NK-92 (cell line): ENCODE data around the gene CA11.
"Not testable (repeated sequence)": the region's sequence is repeated elsewhere in the genome, so short reads cannot be mapped to it uniquely, and the experiment has no call there.

Experiments used
- DNase-seq: peaks from one replicate; lab custom pipeline; 2025; ENCODE audit not compliant: unreplicated experiment; lab: John Stamatoyannopoulos, UW

Gene CA11

DNA sequence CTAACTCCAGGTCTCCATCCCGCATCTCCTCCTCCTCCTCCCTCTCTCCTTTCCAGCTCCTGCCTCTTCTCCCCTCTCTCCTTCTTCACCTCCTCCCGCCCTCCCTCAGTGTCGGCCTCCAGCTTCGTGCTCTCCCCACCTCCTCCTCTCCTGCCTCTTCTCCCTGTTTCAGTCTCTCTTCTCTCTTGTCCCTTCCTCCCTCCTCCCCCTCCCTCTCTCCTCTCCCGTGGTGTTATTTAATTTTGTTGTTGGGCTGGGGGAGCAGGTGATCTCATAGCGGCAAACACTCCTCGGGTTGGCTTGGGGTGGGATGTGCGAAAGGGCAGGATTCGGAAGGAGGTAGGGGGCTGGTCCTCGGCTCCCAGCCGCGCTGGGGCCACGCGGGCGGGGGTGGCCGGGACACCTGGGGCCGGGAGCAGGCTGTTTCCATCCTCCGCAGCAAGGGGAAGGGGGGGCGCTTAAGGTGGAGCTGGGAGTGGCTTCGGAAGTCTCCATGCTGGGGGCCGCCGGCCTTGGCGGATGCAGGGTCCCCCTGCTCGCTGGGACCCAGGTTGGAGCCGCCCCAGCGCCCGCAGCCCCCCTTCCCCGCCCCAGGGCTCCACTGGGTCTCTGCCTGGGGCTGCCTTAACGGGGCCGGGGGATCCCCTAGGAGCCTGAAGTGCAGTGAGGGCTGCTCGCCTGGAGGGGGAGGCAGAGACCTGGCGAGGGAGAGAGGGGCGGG lies at the start of gene CA11:
CA11 (minus strand) TSS at position 187 of the 721 bp plus-strand sequence. CDS start 555 bp downstream, outside the sequence.
- peak; percentile 67 for DNase-seq

DNA sequence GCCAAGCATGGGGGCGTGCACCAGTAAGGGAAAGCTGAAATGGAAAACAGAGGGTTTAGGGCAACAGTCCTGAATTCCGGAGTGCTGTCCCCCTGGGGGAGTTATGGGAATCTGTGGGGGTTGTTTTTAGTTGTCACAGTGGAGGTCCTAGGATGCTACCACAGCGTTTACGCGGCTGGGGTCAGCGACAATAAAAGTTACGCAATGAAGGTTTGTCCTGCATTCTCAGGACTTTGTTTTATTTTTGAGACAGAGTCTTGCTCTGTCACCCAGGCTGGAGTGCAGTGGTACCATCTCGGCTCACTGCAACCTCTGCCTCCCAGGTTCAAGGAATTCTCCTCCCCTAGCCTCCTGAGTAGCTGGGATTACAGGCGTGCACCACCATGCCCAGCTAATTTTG lies 47.6 kb upstream of the CA11 start:
- not testable (repeated sequence) for DNase-seq

DNA sequence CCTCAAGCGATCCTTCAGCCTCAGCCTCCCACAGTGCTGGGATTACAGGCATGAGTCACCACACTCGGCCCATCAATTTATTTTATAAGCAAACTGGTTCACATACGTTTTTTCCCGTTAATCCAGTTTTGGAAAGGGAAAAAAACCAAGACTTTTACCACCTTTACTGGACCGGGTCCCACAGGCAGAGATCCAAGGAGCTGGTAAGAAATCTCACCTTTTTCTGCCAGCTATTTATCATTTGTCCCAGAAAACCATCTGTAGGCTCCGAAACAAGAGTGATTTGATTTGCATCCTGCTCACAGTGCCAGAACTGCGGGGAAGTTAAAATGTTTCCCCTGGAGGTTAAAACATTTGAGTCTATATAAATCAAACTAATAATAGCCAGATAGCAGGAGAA lies 43.5 kb upstream of the CA11 start:
- no peak for DNase-seq

DNA sequence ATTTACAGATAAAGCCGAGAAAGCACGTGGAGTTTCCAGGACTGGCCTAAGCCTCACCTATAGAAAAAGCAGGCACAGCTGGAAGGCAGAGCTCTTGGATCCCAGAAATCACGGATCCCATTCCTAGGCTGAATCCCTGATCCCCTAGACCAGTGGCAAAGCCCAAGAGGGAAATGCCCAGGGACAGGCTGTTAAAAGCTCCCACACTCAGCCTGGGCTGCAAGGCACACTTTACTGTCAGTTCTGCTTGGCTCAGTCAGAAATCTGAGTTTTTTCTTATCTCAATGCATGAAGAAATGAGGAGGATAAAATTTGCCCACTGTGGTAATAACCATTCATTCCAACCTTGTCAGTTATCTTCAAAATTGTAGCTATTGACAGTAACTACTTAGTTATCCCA lies 41.8 kb upstream of the CA11 start:
- no peak for DNase-seq

DNA sequence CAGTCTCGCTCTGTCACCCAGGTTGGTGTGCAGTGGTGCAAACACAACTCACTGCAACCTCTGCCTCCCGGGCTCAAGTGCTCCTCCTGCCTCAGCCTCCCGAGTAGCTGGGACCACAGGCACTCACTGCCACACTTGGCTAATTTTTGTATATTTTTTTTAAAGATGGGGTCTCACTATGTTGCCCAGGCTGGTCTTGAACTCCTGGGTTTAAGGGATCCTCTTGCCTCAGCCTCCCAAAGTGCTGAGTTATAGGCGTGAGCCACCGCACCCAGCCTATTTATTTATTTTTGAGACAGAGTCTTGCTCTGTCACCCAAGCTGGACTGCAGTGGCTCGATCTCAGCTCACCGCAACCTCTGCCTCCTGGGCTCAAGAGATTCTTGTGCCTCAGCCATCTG lies 40.6 kb upstream of the CA11 start:
- DNase-seq: not testable (repeated sequence)

DNA sequence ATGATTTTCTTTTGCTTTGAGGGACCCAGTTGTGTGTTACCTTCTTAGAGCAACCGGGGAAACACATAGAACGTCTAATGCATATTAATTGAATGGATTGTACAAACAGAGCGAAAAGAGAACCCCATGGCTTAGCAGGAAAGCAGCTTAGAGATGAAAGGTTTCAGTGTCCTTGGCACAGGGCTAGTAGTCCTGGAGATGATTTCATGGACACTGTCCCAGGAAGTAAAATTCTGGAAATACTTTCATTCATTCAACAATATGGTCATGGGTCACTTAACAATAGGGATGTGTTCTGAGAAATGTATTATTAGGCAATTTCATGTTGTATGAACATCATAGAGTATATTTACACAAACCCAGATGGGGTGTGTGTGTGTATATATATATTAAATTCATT lies 40.1 kb upstream of the CA11 start:
- no peak for DNase-seq

DNA sequence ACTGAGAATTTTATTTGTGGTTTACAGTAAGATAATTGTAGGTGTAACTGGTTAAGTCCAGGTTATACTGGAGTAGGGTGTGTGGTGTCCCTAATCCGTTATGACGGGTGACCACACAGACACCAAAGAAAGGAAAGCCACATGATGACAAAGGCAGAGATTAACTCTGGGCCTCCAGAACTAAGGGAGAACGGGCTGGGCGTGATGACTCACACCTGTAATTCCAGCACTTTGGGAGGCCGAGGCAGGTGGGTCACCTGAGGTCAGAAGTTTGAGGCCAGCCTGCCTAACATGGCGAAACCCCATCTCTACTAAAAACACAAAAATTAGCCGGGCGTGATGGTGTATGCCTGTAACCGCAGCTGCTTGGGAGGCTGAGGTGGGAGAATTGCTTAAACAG lies 39.6 kb upstream of the CA11 start:
- no peak for DNase-seq

DNA sequence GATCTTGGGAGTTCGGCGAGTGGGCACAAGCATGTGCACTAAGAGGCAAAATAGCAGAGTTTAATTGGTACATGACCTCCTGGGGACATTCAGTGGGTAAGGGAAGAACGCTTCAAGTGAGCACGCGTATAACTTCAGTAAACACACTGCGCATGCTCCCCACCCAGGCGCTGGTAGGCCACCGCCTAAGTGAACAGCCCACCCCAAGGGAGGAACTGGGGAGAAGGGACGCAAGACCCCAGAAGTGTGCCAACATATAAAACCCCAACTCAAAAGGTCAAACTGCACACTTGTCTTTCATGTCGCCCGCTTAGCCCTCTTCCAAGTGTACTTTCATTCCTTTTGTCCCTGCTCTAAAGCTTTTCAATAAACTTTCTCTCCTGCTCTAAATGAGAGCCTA lies 37.4 kb upstream of the CA11 start:
- DNase-seq: no peak

DNA sequence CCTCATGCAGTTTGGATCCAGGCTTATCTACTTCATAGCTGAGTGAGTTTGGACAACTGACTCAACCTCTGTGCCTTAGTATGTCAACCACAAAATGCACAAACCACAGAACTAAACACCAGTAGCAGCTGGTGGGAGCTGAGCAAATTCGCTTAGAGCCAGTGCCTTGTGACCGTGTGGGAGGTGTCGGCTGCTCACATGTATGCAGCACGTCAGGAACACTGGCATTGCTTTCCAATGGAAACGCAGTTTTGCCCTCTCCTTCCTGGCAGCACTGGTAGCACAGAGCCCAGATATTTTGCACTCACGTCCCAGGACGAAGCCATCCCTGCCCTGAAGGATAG lies 35.1 kb upstream of the CA11 start:
- DNase-seq: no peak

DNA sequence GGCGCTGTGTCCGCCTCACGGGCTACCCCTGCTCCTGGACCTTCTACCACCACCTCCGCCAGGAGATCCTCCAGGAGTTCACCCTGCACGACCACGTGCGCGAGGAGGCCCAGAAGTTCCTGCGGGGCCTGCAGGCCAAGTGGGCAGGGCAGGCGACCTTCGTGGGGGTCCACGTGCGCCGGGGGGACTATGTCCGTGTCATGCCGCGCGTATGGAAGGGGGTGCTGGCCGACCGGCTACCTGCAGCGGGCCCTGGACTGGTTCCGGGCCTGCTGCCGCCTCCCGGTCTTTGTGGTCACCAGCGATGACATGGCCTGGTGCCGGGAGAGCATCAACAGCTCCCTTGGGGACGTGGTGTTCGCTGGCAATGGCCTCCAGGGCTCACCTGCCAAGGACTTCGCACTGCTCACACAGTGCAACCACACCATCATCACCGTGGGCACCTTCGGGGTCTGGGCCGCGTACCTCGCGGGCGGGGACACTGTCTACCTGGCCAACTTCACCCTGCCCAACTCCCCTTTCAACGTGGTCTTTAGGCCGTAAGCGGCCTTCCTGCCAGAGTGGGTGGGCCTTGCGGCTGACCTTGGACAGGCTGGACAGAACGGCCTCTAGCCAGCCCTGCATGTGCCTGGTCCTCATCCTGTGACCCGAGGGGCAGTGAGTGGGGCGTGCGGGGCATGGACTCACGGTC lies 34.6 kb upstream of the CA11 start:
- DNase-seq: no peak

DNA sequence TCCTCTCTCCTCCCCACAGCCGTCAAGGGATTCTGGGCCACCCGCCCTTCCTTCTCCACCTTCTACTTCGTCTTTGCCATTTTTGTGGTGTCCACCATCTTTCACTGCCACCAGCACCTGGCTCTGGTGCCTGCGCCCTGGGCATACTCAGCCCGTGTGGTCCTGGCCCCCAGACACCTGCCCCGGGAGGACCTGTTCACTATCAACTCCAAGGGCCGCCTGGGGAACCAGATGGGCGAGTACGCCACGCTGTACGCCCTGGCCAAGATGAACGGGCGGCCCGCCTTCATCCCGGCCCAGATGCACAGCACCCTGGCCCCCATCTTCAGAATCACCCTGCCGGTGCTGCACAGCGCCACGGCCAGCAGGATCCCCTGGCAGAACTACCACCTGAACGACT lies 34.0 kb upstream of the CA11 start:
- DNase-seq: not testable (repeated sequence)

DNA sequence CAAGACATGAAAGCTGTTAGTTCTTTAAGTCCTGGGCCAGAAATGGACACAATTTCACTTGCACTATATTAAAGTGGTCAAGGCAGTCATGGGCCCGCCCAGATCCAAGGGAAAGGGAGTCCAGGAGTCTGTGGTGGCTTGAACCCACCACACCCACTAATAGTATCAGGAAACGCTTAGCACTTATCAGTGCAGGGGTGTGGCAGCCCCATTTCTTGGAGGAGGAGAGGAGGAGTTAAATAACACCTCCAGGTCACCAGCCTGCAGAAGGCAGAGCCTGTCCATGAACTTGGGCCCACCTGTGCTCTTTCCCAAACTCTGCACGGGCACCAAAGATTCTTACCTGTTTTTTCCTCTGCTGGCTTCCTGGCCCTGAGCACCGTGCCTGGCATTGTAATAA lies 32.2 kb upstream of the CA11 start:
- no peak for DNase-seq

DNA sequence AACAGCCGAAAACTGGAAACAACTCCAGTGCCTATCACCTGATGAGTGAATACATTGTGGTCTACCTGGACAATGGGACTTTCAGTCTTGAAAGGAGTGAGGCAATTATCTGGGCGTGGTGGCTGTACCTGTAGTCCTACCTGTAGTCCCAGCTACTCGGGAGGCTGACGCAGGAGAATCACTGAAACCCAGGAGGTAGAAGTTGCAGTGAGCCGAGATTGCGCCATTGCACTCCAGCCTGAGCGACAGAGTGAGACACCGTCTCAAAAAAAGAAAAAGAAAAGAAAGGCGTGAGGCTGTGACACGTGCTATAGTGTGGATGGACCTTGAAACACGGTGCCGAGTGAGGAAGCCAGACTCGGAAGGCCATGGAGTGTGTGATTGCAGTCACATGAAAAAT lies 30.9 kb upstream of the CA11 start:
- DNase-seq: no peak

DNA sequence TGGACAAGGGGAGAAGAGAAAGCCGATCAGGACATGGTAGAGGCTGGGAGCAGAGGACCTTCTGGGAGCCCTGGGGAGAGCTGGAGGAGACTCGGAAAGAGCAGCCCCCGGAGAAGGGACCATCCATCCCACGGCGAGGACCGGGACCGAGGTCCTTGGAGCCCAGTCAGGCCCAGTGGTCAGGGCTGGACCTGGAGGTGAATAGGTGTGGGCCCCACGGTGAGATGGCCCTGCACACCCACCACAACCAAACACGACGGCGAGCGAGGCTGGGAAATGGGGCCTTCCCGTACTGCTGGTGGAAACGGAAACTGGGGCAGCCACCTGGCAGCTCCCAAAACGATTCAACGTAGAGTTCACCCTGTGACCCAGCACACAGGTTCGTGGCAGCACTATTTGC lies 30.5 kb upstream of the CA11 start:
- DNase-seq: no peak

DNA sequence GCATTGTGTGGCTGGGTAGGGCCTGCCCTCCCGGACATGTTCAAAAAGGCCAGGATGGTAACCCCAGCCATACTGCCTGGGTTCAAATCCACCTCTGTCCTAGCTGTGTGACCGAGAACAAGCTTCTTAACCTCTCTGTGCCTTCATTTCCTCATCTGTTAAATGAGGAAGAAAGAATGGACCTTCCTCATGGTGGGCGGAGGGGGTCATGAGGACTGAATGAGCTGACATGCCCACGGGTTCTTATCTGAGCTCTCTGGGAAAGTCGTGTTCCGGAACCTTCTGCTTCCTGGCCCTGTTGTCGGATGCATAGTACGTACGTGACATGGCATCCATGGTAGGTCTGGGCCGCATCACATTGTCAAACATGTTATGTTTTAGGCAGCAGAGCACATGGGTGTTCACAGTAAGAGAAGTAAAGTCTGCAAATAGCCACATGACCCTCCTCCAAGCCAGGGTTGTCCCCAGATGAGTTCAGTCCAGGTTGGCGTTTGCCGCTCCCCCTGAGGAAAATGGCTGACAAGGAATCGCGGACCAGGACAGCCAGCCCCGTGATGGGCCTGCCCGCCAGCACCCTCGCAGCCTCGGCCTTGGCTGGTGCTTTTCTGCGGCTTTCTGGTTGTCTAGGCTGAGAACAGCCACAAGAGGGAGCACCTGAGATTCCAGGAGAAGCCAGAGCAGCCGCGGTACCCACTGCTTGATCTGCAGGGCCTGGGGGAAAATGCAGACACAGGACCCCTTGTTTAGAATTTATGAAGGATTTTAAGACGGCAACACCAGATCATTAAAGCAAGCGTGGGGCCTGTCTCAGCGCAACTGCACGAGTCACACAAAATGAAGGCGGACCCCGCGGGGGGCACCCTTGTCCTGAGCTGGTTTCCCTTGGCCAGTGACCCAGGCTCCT lies 29.2 kb upstream of the CA11 start:
- DNase-seq: no peak

DNA sequence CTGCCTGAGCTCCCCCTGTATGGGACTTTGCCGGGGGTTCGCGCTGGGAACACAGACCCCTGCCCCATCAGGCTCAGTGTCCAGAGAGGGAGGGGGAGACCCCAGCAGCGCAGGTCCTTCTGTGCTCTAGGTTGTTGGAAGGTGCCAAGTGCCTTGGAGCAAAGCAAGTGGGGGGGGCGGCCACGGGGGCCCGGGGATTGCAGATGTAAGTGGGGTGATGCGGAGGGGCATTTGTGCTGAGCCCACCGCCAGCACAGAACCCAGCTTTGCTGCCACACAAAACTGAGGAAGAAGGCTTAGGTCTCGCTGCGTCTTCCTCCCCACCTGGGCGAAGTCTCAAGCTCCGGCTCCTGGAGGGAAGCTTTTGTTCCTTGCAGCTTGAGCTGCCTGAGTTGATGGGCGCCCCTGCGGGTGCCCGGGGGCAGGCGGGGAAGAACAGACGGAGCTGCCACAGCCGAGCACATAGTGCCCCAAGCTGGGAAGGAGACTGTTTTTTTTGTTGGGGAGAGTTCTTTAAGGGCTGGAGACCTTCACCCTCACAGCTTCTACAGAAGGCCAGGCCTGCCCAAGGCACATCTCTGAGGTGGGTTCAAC lies 28.3 kb upstream of the CA11 start:
- no peak for DNase-seq

DNA sequence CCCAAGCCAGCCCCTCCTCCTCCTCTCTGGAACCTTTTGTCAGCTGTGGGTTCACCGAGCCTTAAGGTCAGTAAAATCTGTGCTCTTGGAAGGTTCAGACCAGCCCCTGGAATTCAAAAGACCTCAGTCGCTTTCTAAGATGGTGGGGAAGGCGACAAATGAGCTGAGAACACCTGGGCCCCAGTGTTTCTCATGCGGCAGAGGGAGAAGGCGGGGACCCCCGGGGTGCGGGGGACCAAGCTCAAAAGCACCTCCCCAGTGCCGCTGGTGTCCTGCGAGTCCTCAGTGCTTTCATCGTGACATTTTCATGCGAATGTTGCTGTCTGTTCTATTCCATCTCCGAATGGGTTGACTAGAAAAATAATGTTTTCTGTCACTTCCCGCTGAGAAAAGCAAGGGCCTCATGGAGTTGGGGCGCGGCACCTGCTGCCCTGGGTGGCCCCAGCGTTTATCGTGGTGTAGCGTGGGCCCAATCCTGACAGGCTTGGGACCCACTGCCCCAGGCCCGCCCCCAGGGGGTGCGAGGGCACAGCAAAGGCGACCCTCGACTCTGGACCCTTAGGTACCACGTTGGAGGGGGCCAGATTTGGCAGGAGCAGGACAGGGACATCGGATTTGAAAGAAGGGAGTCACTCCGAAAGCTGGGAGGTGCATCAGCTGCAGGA lies 27.6 kb upstream of the CA11 start:
- DNase-seq: no peak

DNA sequence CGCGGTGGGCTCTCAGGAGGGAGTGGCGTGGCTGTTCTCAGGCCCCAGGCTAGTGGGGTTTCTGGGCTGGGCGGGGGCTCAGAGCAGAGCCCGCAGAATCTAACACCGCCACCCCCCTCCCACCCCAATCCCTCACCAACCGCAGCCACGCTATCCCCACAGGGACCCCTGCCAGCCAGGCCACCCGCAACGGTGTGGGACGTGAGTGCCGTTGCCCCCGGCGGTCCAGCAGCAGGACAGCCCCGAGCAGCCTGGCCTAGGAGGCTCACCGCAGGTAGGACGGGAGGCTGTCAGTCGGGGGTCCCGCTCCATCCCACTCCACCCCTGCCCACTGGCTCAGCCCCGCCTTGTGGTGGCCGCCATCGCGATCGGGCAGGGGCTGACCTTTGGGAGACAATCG lies 27.0 kb upstream of the CA11 start, which contains the start of gene NTN5:
NTN5 (minus strand) TSS at position 24 of the 400 bp plus-strand sequence. CDS start 2,031 bp downstream, outside the sequence.
- no peak for DNase-seq

DNA sequence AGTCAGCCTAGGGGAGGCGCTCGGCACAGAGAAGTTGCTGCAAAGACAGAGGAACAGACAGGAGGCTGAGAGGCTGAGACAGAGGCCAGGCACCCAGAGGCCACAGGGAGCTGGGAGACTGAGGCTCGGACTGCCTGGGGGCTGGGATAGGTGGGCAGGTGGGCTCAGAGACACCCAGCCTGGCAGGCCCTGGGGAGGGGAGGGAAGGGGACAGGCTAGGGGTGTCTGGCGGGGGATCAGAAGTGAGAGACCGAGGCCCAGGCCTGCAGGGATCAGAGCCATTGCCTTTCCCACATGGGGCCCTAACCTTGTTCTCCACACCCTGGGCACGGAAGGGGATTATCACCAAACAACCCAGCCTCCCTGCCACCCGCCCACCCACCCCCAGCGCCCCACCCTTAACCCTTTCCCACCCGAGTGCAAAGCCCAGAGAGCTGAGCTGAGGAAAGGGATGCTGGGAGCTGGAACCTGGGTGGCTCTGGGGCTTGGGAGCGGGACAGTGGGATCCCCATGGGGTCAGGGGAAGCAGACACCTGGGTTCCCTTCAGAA lies 25.5 kb upstream of the CA11 start:
- DNase-seq: no peak

DNA sequence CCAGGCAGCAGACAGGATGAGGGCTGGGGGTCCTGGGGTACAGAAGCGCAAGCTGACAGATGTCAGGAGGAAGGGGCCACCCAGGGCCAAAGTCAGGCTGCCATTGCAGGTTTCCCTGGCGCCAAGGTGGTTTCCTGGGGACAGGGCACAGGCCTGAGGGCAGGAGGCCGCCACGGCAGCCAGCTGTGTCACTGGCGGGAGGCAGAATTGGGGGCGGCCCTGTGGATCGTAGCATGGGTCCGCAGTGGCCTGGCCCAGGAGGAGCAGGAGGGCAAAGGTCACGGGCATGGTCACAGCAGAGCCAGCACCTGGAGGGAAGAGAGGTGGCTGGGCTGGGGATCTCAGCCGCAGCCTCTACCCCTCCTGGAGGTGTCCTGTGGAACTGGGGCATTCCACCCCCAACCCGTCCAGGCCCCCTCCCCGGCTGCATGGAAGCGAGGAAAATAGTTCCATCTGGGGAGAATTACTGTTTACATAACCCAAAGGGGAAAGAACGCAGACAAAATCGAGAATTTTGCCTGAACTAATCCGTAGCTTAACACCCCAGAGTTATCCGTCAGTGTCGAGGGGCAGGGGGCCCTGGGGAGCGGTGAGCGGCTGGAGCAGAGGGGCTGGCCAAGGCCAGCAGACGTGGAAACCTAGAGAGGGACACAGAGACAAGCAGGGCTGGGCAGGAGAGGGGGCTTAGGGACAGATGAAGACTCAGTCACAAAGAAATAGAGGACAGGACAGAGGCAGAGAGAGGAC lies 24.9 kb upstream of the CA11 start:
- no peak for DNase-seq
